Epithelial cell of proximal tubule (primary cell): ENCODE measurements around the gene KHDRBS1. TPM values are rescaled to one million over a fixed set of nuclear protein-coding genes. Genes with fewer than 3 reads are reported as not detected.
"Not testable (repeated sequence)": the region's sequence is repeated elsewhere in the genome, so short reads cannot be mapped to it uniquely, and the experiment has no call there.

ENCODE experiments used
- DNase-seq: peaks from one replicate; pipeline ENCODE4 v3.0.0-alpha.2; 2011; ENCODE audit warnings: low read depth
- H3K4me3 ChIP-seq: 2 replicates; pipeline ENCODE4 v1.5.1; 2011; ENCODE audit warnings: low read depth, mild to moderate bottlenecking, low read length
- CTCF ChIP-seq: conservative IDR thresholded peaks from 2 replicates; pipeline ENCODE4 v1.5.1; 2012; ENCODE audit warnings: low read depth, mild to moderate bottlenecking, low read length
- total RNA-seq: library from RNA; depleted of rRNA; stranded (reverse); fragments of >200 nt; gene quantifications from 2 replicates; pipeline ENCODE4 v1.2.3, GENCODE V29; 2015

Gene KHDRBS1
- total RNA-seq, 1 donor from 2014 or later, result 69.6 TPM

GRCh38 chr1:32072622-32073298, 59.1 kb downstream of the KHDRBS1 start, which contains the start of gene TMEM39B:
TMEM39B (plus strand) TSS chr1:32072939; CDS start chr1:32073048, 109 bp downstream.
- TF ChIP-seq CTCF, result no peak
- H3K4me3 ChIP-seq, result peak within 1 kb of the TSS; percentile 73
- DNase-seq, result no peak

- TF ChIP-seq CTCF, result peak; percentile 27
- no peak for DNase-seq
- peak overlapping the region; percentile 73 for H3K4me3 ChIP-seq
Observed at GRCh38 chr1:32073299-32074229, 59.9 kb downstream of the KHDRBS1 start.

- DNase-seq, result no peak
Observed at GRCh38 chr1:32074841-32075240, 61.2 kb downstream of the KHDRBS1 start.

GRCh38 chr1:32077451-32077850, 63.8 kb downstream of the KHDRBS1 start:
- no peak for DNase-seq
- no peak overlapping the region for H3K4me3 ChIP-seq
- TF ChIP-seq CTCF, result no peak

More at GRCh38 chr1:32074841-32075240, 61.2 kb downstream of the KHDRBS1 start:
- TF ChIP-seq CTCF, result no peak
- H3K4me3 ChIP-seq, result no peak overlapping the region

GRCh38 chr1:32082022-32082421, 68.4 kb downstream of the KHDRBS1 start:
- TF ChIP-seq CTCF, result no peak
- no peak for DNase-seq
- H3K4me3 ChIP-seq, result no peak overlapping the region

- DNase-seq, H3K4me3 ChIP-seq: not testable (repeated sequence)
Observed at GRCh38 chr1:32086381-32086780, 72.7 kb downstream of the KHDRBS1 start.

- DNase-seq, result no peak
- H3K4me3 ChIP-seq, result no peak overlapping the region
- TF ChIP-seq CTCF, result no peak
Observed at GRCh38 chr1:32091176-32091575, 77.5 kb downstream of the KHDRBS1 start.
